GM12878 (cell line): ENCODE data around the gene DDX51.

ENCODE experiments used
- BACH1 ChIP-seq: fragments of 450-650 bp; IDR thresholded peaks from 2 replicates; pipeline ENCODE4 v1.6.1; 2017; ENCODE audit warnings: mild to moderate bottlenecking, borderline replicate concordance
- BCL3 ChIP-seq: IDR thresholded peaks from 2 replicates; pipeline ENCODE4 v1.6.1; 2011; ENCODE audit warnings: borderline replicate concordance, low read depth, mild to moderate bottlenecking, moderate library complexity, low read length; ENCODE audit not compliant: insufficient read depth, poor library complexity, severe bottlenecking
- CREB1 ChIP-seq: IDR thresholded peaks from 2 replicates; pipeline ENCODE4 v1.6.1; 2012; ENCODE audit warnings: low read depth, mild to moderate bottlenecking, inconsistent platforms
- CTCF ChIP-seq, 3 experiments: IDR thresholded peaks in 2 of 3; conservative IDR thresholded peaks in 1 of 3; 2 replicates each; pipeline ENCODE4 v1.5.1; 2011; ENCODE audit warnings: low read depth in 3 of 3, low read length in 3 of 3, mild to moderate bottlenecking in 3 of 3, control low read depth in 2 of 3, moderate library complexity in 2 of 3, inconsistent platforms in 1 of 3, mixed read lengths in 1 of 3; ENCODE audit not compliant: control insufficient read depth in 2 of 3, insufficient read depth in 1 of 3; ENCODE audit errors: extremely low read depth in 1 of 3
- EZH2 ChIP-seq: IDR thresholded peaks from 2 replicates; pipeline ENCODE4 v1.6.1; 2012; ENCODE audit warnings: low read depth, mild to moderate bottlenecking, control low read depth, inconsistent platforms, low read length, borderline replicate concordance; ENCODE audit not compliant: control insufficient read depth
- IKZF1 ChIP-seq: fragments of 450-650 bp; conservative IDR thresholded peaks from 2 replicates; pipeline ENCODE4 v1.6.1; 2017; ENCODE audit warnings: antibody characterized with exemption, mild to moderate bottlenecking
- JUND ChIP-seq: IDR thresholded peaks from 2 replicates; pipeline ENCODE4 v1.6.1; 2012; ENCODE audit warnings: low read depth, mild to moderate bottlenecking, low read length, improper control_type of control experiment, moderate library complexity
- POLR2AphosphoS2 ChIP-seq: IDR thresholded peaks from 2 replicates; pipeline ENCODE4 v1.6.1; 2011; ENCODE audit warnings: low read depth, mild to moderate bottlenecking, low read length, improper control_type of control experiment, moderate library complexity
- ZBTB11 ChIP-seq: fragments of 450-650 bp; formaldehyde crosslinking; IDR thresholded peaks from 2 replicates; pipeline ENCODE4 v1.5.0; 2022; ENCODE audit warnings: mild to moderate bottlenecking, missing genetic modification characterization
- ZNF24 ChIP-seq: fragments of 450-650 bp; IDR thresholded peaks from 2 replicates; pipeline ENCODE4 v1.6.1; 2017; ENCODE audit warnings: antibody characterized with exemption, mild to moderate bottlenecking
- ZNF384 ChIP-seq: IDR thresholded peaks from 2 replicates; pipeline ENCODE4 v1.6.1; 2012; ENCODE audit warnings: low read depth, mild to moderate bottlenecking, low read length, improper control_type of control experiment, borderline replicate concordance
- ZZZ3 ChIP-seq: IDR thresholded peaks from 2 replicates; pipeline ENCODE4 v1.6.1; 2011; ENCODE audit warnings: low read depth; ENCODE audit not compliant: control insufficient read depth, insufficient read length

GRCh38 chr12:132166801-132167591, 22.9 kb upstream of the DDX51 start:
- no peak for TF ChIP-seq ZBTB11 (CRISPR knock-in tag)
- TF ChIP-seq CTCF (IDR thresholded peaks at IDR 0.05 in 2 of 3, conservative IDR thresholded peaks at IDR 0.05 in 1 of 3; ENCODE audit: control insufficient read depth in 2 of 3, extremely low read depth in 1 of 3, insufficient read depth in 1 of 3, low read depth in 3 of 3, low read length in 3 of 3) = no peak
- TF ChIP-seq POLR2AphosphoS2 = no peak
- TF ChIP-seq ZZZ3 = no peak
- TF ChIP-seq BCL3 = no peak
- no peak for TF ChIP-seq CREB1
- no peak for TF ChIP-seq EZH2
- no peak for TF ChIP-seq JUND
- TF ChIP-seq ZNF24 = no peak
- no peak for TF ChIP-seq ZNF384
- no peak for TF ChIP-seq BACH1
- no peak for TF ChIP-seq IKZF1
